Measurements from ENCODE around the gene DNMBP. TPM values are rescaled to one million over a fixed set of nuclear protein-coding genes. Genes with fewer than 3 reads are reported as not detected.
"Not testable (repeated sequence)": the region's sequence is repeated elsewhere in the genome, so short reads cannot be mapped to it uniquely, and the experiment has no call there.

DNMBP gene
- total RNA-seq, 1 donor from 2014 or later = 26.7 TPM

DNA sequence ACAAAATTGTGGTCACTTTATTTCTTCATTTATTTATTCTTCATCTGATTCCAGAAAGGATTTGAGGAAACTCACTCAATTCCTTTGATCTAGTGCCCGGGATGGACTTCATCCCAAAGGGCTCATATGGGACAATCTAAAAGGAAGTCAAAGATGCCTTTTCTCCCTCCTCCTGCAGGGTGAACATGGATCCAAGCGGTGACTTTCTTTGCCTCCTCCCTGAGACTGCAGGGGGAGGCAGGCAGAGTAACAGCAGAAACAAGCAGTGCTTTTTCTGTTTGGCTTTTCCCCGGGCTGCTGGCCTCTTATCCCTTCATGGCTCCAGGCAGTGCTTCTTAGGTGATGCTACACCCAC, 10.0 kb upstream of the DNMBP start:
- Mint-ChIP-seq H3K4me1 (peaks cover 27% of the 10 kb centered on the region), H3K36me3 (no peaks in the 10 kb centered on the region), H3K27ac (peak overlapping the region; percentile 26), H3K4me3 (no peak overlapping the region), H3K27me3 (ENCODE audit: insufficient read depth, low read depth) (peaks cover 2% of the 10 kb centered on the region), H3K9me3 (no peaks in the 10 kb centered on the region)
- Histone ChIP-seq H3K4me2 (no peak overlapping the region), H3K9ac (no peak overlapping the region), H3K4me3 (no peak overlapping the region), H3K27me3 (no peaks in the 10 kb centered on the region), H3K79me2 (ENCODE audit: low read depth) (no peaks in the 10 kb centered on the region), H2AFZ (replicated peaks) (peak overlapping the region; percentile 98), H3K4me1 (peaks cover 8% of the 10 kb centered on the region), H3K9me3 (ENCODE audit: low read depth) (no peaks in the 10 kb centered on the region), H4K20me1 (ENCODE audit: low read depth) (no peaks in the 10 kb centered on the region), H3K36me3 (no peaks in the 10 kb centered on the region), H3F3A (ENCODE audit: low read depth) (peaks cover 5% of the 10 kb centered on the region), H3K27ac (no peak overlapping the region)
- TF ChIP-seq, protein P1, sequence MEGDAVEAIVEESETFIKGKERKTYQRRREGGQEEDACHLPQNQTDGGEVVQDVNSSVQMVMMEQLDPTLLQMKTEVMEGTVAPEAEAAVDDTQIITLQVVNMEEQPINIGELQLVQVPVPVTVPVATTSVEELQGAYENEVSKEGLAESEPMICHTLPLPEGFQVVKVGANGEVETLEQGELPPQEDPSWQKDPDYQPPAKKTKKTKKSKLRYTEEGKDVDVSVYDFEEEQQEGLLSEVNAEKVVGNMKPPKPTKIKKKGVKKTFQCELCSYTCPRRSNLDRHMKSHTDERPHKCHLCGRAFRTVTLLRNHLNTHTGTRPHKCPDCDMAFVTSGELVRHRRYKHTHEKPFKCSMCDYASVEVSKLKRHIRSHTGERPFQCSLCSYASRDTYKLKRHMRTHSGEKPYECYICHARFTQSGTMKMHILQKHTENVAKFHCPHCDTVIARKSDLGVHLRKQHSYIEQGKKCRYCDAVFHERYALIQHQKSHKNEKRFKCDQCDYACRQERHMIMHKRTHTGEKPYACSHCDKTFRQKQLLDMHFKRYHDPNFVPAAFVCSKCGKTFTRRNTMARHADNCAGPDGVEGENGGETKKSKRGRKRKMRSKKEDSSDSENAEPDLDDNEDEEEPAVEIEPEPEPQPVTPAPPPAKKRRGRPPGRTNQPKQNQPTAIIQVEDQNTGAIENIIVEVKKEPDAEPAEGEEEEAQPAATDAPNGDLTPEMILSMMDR (IDR thresholded peaks at IDR 0.05) = peak; percentile 30
- TF ChIP-seq EZH2 (IDR thresholded peaks at IDR 0.05) = no peak
- peak; percentile 57 for DNase-seq (ENCODE audit: low spot score)

DNA sequence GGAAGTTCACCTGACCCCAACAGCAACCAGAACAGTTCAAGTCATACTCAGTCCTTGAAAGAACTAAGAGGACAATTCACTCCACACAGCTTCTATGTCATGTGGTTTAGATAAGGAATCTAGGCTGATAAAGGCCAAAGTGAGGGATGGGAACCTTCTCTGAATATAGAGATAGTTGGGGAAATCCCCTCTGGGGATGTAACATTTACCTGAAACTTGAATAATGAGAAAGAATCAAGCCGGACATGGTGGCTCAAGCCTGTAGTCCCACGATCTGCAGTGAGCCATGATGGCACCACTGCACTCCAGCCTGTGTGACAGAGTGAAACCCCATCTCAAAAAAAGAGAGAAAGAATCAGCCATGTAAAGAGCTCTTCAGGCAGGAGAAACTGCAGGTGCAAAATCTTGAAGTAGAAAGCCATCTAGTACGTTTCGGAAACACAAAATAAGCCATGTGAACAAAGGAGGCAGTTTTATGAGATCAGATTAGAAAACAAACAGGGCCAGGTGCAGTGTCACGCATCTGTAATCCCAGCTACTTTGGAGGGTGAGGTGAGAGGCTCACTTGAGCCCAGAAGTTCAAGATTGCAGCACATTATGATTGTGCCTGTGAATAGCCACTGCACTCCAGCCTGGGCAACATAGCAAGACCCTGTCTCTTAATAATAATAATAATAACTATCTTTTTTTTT, 4.5 kb upstream of the DNMBP start:
- H3K4me3 Mint-ChIP-seq = no peak overlapping the region
- H3K27ac Mint-ChIP-seq = no peak overlapping the region
- H3K27me3 Mint-ChIP-seq (ENCODE audit: insufficient read depth, low read depth) = peaks cover 7% of the 10 kb centered on the region

DNA sequence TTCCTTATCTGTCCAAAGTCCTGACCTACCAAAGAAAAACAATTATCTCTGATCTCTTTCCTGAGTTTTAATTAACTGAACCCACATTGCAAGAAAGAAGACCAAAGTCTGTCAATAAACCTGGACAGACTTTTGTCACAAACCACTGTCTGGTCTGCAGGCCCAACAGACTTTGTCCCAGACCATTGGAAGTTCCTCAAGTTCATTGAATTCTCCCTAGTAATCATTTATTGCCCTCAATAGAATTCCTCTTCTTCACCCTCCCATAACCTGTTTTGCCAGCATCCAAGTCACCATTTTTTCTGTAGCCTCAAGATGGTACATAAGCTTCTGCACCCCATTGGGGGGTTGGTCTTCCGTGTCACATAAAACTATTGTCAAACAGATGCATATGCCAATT, 3.9 kb upstream of the DNMBP start:
- H3K79me2 ChIP-seq (ENCODE audit: low read depth) = peaks cover 6% of the 10 kb centered on the region
- H3K27me3 ChIP-seq = peaks cover 12% of the 10 kb centered on the region
- Mint-ChIP-seq H3K9me3 (peaks cover 3% of the 10 kb centered on the region), H3K4me3 (no peak overlapping the region), H3K27ac (no peak overlapping the region), H3K27me3 (ENCODE audit: insufficient read depth, low read depth) (peaks cover 7% of the 10 kb centered on the region), H3K36me3 (no peaks in the 10 kb centered on the region), H3K4me1 (peaks cover 8% of the 10 kb centered on the region)
- no peak overlapping the region for H3K4me2 ChIP-seq
- no peak overlapping the region for H3K4me3 ChIP-seq
- no peaks in the 10 kb centered on the region for H3K36me3 ChIP-seq
- no peaks in the 10 kb centered on the region for H3K9me3 ChIP-seq (ENCODE audit: low read depth)
- H4K20me1 ChIP-seq (ENCODE audit: low read depth) = no peaks in the 10 kb centered on the region
- peaks cover 10% of the 10 kb centered on the region for H3K4me1 ChIP-seq
- H2AFZ ChIP-seq (replicated peaks) = no peak overlapping the region
- no peak overlapping the region for H3K27ac ChIP-seq
- DNase-seq (ENCODE audit: low spot score) = no peak
- H3F3A ChIP-seq (ENCODE audit: low read depth) = no peaks in the 10 kb centered on the region
- no peak overlapping the region for H3K9ac ChIP-seq
- TF ChIP-seq, protein P1 (IDR thresholded peaks at IDR 0.05) = no peak
- TF ChIP-seq EZH2phosphoT487 (IDR thresholded peaks at IDR 0.05) (no peak), EZH2 (IDR thresholded peaks at IDR 0.05) (no peak)

More for the DNA sequence above, 4.5 kb upstream of the DNMBP start:
- H3K4me1 Mint-ChIP-seq = peaks cover 4% of the 10 kb centered on the region
- Histone ChIP-seq H3K9me3 (ENCODE audit: low read depth) (no peaks in the 10 kb centered on the region), H3K9ac (no peak overlapping the region), H3K4me1 (peaks cover 6% of the 10 kb centered on the region), H3F3A (ENCODE audit: low read depth) (no peaks in the 10 kb centered on the region), H3K36me3 (no peaks in the 10 kb centered on the region), H3K4me3 (no peak overlapping the region), H3K79me2 (ENCODE audit: low read depth) (peaks cover under 1% of the 10 kb centered on the region), H3K27ac (no peak overlapping the region), H3K4me2 (no peak overlapping the region), H2AFZ (replicated peaks) (no peak overlapping the region), H4K20me1 (ENCODE audit: low read depth) (no peaks in the 10 kb centered on the region), H3K27me3 (peaks cover 12% of the 10 kb centered on the region)
- no peak for DNase-seq (ENCODE audit: low spot score)
- no peaks in the 10 kb centered on the region for H3K36me3 Mint-ChIP-seq
- TF ChIP-seq EZH2 (IDR thresholded peaks at IDR 0.05) (no peak), EZH2phosphoT487 (IDR thresholded peaks at IDR 0.05) (no peak)
- TF ChIP-seq, protein P1 (IDR thresholded peaks at IDR 0.05) = no peak
- H3K9me3 Mint-ChIP-seq = peaks cover 3% of the 10 kb centered on the region

DNA sequence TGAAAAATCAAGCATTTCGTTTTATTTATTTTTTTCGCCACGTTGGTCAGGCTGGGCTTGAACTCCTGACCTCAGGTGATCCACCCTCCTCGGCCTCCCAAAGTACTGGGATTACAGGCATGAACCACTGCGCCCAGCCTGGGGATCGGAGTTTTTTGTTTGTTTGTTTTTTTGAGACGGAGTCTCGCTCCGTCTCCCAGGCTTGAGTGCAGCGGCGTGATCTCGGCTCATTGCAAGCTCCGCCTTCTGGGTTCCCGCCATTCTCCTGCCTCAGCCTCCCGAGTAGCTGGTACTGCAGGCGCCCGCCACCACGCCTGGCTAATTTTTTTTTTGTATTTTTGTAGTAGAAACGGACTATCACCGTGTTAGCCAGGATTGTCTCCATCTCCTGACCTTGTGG, 2.2 kb upstream of the DNMBP start:
- H4K20me1 ChIP-seq (ENCODE audit: low read depth); H3K36me3 Mint-ChIP-seq; H3F3A ChIP-seq (ENCODE audit: low read depth); H3K27me3 Mint-ChIP-seq (ENCODE audit: insufficient read depth, low read depth); H3K4me3 ChIP-seq; H3K27ac ChIP-seq; H3K4me3 Mint-ChIP-seq; DNase-seq (ENCODE audit: low spot score); H3K9me3 Mint-ChIP-seq; H3K36me3 ChIP-seq; H3K27ac Mint-ChIP-seq; H3K9ac ChIP-seq; H3K9me3 ChIP-seq (ENCODE audit: low read depth); H3K4me2 ChIP-seq; H2AFZ ChIP-seq (replicated peaks): not testable (repeated sequence)
- H3K4me1 ChIP-seq = peaks cover 15% of the 10 kb centered on the region
- peaks cover 23% of the 10 kb centered on the region for H3K79me2 ChIP-seq (ENCODE audit: low read depth)
- H3K4me1 Mint-ChIP-seq = peaks cover 25% of the 10 kb centered on the region
- peaks cover 12% of the 10 kb centered on the region for H3K27me3 ChIP-seq

Data from neural progenitor cell (in vitro differentiated cells).